HepG2 (cell line): ENCODE results near the gene POU2AF2. TPM values are rescaled to one million over a fixed set of nuclear protein-coding genes. Genes with fewer than 3 reads are reported as not detected.

Experiments used
- ATAC-seq: fragments of 200-7000 bp; cut with Tn5 transposase; 3 replicates; pipeline ENCODE4 v1.9.1; 2020; ENCODE audit warnings: mild to moderate bottlenecking, moderate library complexity
- BruUV-seq: library from RNA; stranded (reverse); fragments of 400-500 nt; replicated peaks from 2 replicates; lab custom pipeline; 2021; lab: Mats Ljungman, UMichigan
- CTCF ChIA-PET: fragments of 300-600 bp; formaldehyde crosslinking; extraction: SDS; loops from one replicate; lab custom pipeline; 2021; ENCODE audit warnings: low total read pairs, inconsistent platforms, low intra/inter-chr PET ratio; lab: Yijun Ruan, JAX
- POLR2A ChIA-PET: fragments of 350-600 bp; sonication (Branson Sonifier 250); formaldehyde crosslinking; loops from one replicate; lab custom pipeline; 2020; ENCODE audit warnings: antibody characterized with exemption, inconsistent platforms; lab: Yijun Ruan, JAX
- DNase-seq: peaks from one replicate; pipeline ENCODE4 v3.0.0-alpha.2; 2015; ENCODE audit warnings: low spot score
- FAIRE-seq: peaks from 3 replicates; lab custom pipeline; 2011; peaks lifted over from hg19 to GRCh38; lab: Jason Lieb, UNC
- H2AFZ ChIP-seq: one replicate; pipeline ENCODE4 v1.6.1; 2011; ENCODE audit warnings: low read length, inconsistent platforms
- H3K27ac ChIP-seq: fragments of 300-600 bp; 3 replicates; pipeline ENCODE4 v1.8.0; 2011; ENCODE audit warnings: mixed run types, mild to moderate bottlenecking, mixed read lengths, low read length, inconsistent platforms; ENCODE audit not compliant: insufficient read depth; ENCODE audit errors: extremely low read length
- H3K27me3 ChIP-seq, 2 experiments: fragments of 200-600 bp in 1 of 2; 2 replicates in 1 of 2; 3 replicates in 1 of 2; pipeline versions ENCODE4 v1.6.0 to v1.8.0; 2011; ENCODE audit warnings: low read length in 2 of 2, mild to moderate bottlenecking in 2 of 2, moderate library complexity in 2 of 2, inconsistent platforms in 1 of 2; ENCODE audit not compliant: insufficient read depth in 2 of 2, control insufficient read depth in 1 of 2
- H3K36me3 ChIP-seq, 2 experiments: fragments of 200-600 bp in 1 of 2; replicated peaks in 1 of 2; 2 replicates in 1 of 2; 3 replicates in 1 of 2; pipeline versions ENCODE4 v1.5.1 to v1.8.0; 2011; ENCODE audit warnings: low read length in 2 of 2, inconsistent platforms in 1 of 2; ENCODE audit not compliant: insufficient read depth in 2 of 2, control insufficient read depth in 1 of 2
- H3K4me1 ChIP-seq: 2 replicates; pipeline ENCODE4 v1.5.1; 2012; ENCODE audit warnings: low read length, inconsistent platforms; ENCODE audit not compliant: insufficient read depth
- H3K4me2 ChIP-seq: 2 replicates; pipeline ENCODE4 v1.6.0; 2011; ENCODE audit warnings: low read depth, low read length, inconsistent platforms
- H3K4me3 ChIP-seq, 3 experiments: fragments of 200-600 bp in 1 of 3; sonication (generic), shearing (Covaris generic) in 1 of 3; replicated peaks in 1 of 3; 2 replicates each; pipeline ENCODE4 v1.5.1; 2011 to 2016; ENCODE audit warnings: low read length in 3 of 3, inconsistent platforms in 2 of 3, low read depth in 2 of 3, mild to moderate bottlenecking in 2 of 3, control low read depth in 1 of 3, mixed read lengths in 1 of 3; ENCODE audit not compliant: insufficient read depth in 1 of 3
- H3K79me2 ChIP-seq: one replicate; pipeline ENCODE4 v1.6.1; 2011; ENCODE audit warnings: low read length, inconsistent platforms; ENCODE audit not compliant: insufficient read depth
- H3K9ac ChIP-seq: 2 replicates; pipeline ENCODE4 v1.6.0; 2011; ENCODE audit warnings: mild to moderate bottlenecking, low read depth, low read length, inconsistent platforms; ENCODE audit not compliant: insufficient read depth
- H3K9me3 ChIP-seq: 2 replicates; pipeline ENCODE4 v1.5.1; 2012; ENCODE audit warnings: mild to moderate bottlenecking, low read length
- H4K20me1 ChIP-seq: 2 replicates; pipeline ENCODE4 v1.6.0; 2011; ENCODE audit warnings: inconsistent platforms, mild to moderate bottlenecking, low read length, moderate library complexity; ENCODE audit not compliant: insufficient read depth
- ARID3A ChIP-seq: IDR thresholded peaks from 2 replicates; pipeline ENCODE4 v1.6.1; 2012; ENCODE audit warnings: low read depth, low read length, improper control_type of control experiment
- ARID5B ChIP-seq: IDR thresholded peaks from 2 replicates; pipeline ENCODE4 v1.4.0; 2020; ENCODE audit warnings: mild to moderate bottlenecking, missing genetic modification reagents
- BRD4 ChIP-seq: sonication (generic); formaldehyde crosslinking; IDR thresholded peaks from 2 replicates; pipeline ENCODE4 v1.4.0; 2020; ENCODE audit warnings: missing genetic modification reagents
- IKZF1 ChIP-seq: fragments of 450-650 bp; IDR thresholded peaks from 2 replicates; pipeline ENCODE4 v1.7.1; 2016
- LCORL ChIP-seq, 2 experiments: fragments of 450-650 bp in 1 of 2; sonication (generic) in 1 of 2; formaldehyde crosslinking in 1 of 2; IDR thresholded peaks; 2 replicates each; pipeline versions ENCODE4 v1.5.0 to v1.6.1; 2017 to 2020; ENCODE audit warnings: antibody characterized with exemption in 1 of 2, missing genetic modification reagents in 1 of 2
- MIXL1 ChIP-seq: IDR thresholded peaks from 2 replicates; pipeline ENCODE4 v1.6.1; 2016
- MYNN ChIP-seq: sonication (generic); formaldehyde crosslinking; IDR thresholded peaks from 2 replicates; pipeline ENCODE4 v1.4.0; 2020; ENCODE audit warnings: mild to moderate bottlenecking, low read depth, missing genetic modification reagents
- SP4 ChIP-seq: sonication (generic); formaldehyde crosslinking; IDR thresholded peaks from 2 replicates; pipeline ENCODE4 v1.8.1; 2023; ENCODE audit warnings: mild to moderate bottlenecking, missing genetic modification reagents
- ZBTB33 ChIP-seq: sonication (generic); formaldehyde crosslinking; IDR thresholded peaks from 2 replicates; pipeline ENCODE4 v1.4.0; 2020; ENCODE audit warnings: missing genetic modification reagents
- ZNF180 ChIP-seq: sonication (generic); formaldehyde crosslinking; IDR thresholded peaks from 2 replicates; pipeline ENCODE4 v1.4.0; 2020; ENCODE audit warnings: low read depth, missing genetic modification reagents, borderline replicate concordance
- ZNF225 ChIP-seq: sonication (generic); formaldehyde crosslinking; IDR thresholded peaks from 2 replicates; pipeline ENCODE4 v1.4.0; 2020; ENCODE audit warnings: mild to moderate bottlenecking, missing genetic modification reagents
- ZNF333 ChIP-seq: sonication (generic); formaldehyde crosslinking; IDR thresholded peaks from 2 replicates; pipeline ENCODE4 v1.4.0; 2020; ENCODE audit warnings: mild to moderate bottlenecking, missing genetic modification reagents, borderline replicate concordance
- ZNF510 ChIP-seq: sonication (generic); formaldehyde crosslinking; IDR thresholded peaks from 2 replicates; pipeline ENCODE4 v1.4.0; 2020; ENCODE audit warnings: low read depth, mild to moderate bottlenecking, missing genetic modification reagents
- ZNF644 ChIP-seq: IDR thresholded peaks from 2 replicates; pipeline ENCODE4 v1.6.1; 2016; ENCODE audit warnings: low read depth
- ZNF761 ChIP-seq: sonication (generic); formaldehyde crosslinking; conservative IDR thresholded peaks from 2 replicates; pipeline ENCODE4 v1.4.0; 2020; ENCODE audit warnings: mild to moderate bottlenecking, missing genetic modification reagents
- ZNF775 ChIP-seq: sonication (generic); formaldehyde crosslinking; IDR thresholded peaks from 2 replicates; pipeline ENCODE4 v1.4.0; 2020; ENCODE audit warnings: missing genetic modification reagents, mild to moderate bottlenecking, moderate library complexity, borderline replicate concordance
- WGBS: methylation state at CpG from one replicate; pipeline ENCODE4 v1.1.6; 2017; ENCODE audit warnings: low lambda C conversion rate; 5-methylcytosine and 5-hydroxymethylcytosine counted together
- in situ Hi-C: cut with HindIII; loops from 2 replicates; pipeline ENCODE4 v1.10.0; 2017; ENCODE audit warnings: low pct_unique_long_range_greater_than_20kb; ENCODE audit not compliant: extremely low pct_ligation_motif_present
- intact Hi-C: fragments of 100-400 bp; cut with micrococcal nuclease; formaldehyde crosslinking; loops from one replicate; pipeline ENCODE4 v1.10.0; 2022; ENCODE audit not compliant: unreplicated experiment
- polyA plus RNA-seq, 8 experiments: library from polyadenylated mRNA; depleted of rRNA in 3 of 8; stranded (reverse) in 7 of 8; unstranded in 1 of 8; fragments of >200 nt; fragmentation: Illumina TruSeq in 4 of 8; extraction: Trizol in 4 of 8; gene quantifications; 2 replicates each; pipeline versions ENCODE4 v1.2.1 to v1.2.3, GENCODE V29; 2011 to 2016; ENCODE audit warnings: low read depth in 4 of 8, missing spikeins in 1 of 8, mixed read lengths in 1 of 8; ENCODE audit not compliant: insufficient read depth in 1 of 8
- total RNA-seq, 5 experiments: library from RNA; depleted of rRNA; stranded (reverse); fragments of >200 nt; fragmentation: Illumina TruSeq; extraction: Trizol; gene quantifications; 2 replicates each; pipeline ENCODE4 v1.2.3, GENCODE V29; 2016; ENCODE audit warnings: low read depth in 1 of 5

POU2AF2 gene
- total and polyA plus RNA-seq, 2 of the 13 experiments (the other 11 are each of a cell fraction or from before 2014, with no cell fraction given), result 0.11 TPM; not detected in 1

DNA sequence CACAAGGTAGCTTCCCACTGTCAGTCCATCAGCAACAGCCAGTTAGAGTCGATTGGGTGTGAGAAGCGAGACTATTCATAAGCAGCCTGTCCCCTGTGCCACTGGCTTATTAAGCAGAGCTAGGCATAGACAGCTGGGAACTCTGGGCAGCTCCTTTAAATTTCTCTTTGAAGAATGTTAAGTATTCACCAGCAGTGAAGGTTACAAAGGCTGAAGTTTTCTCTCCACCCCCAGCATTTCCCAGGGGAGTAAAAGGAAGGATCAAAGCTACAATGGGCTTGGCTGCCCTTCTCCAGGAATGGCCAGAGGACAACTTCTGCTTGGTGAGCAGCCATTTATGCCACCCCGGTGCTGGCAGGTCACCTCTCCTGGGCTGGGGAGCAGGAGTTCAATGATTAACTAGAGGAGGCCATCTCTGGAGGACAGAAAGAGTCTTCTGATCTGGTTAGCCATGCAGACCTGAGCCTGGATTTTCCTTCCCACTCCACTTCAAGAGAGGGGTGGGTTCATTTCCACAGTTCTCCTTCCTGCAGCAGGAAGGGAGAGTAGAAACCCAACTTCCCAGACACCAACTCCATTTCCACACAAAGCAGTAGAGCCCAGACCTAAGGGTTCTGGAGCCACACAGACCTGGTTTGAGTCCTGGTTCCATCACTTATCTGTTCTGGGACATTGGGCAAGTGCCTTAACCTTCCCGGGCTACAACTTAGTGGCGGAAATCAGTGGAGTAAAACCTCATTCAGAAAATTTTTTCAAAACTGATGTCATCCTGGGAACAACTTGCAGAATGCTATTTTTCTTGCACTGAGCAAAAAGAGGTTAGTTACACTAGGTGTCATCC, 75.4 kb downstream of the POU2AF2 start (continued):
- peak; percentile 20 for TF ChIP-seq ZNF644 (CRISPR knock-in tag)
- TF ChIP-seq ARID3A, result no peak
- TF ChIP-seq BRD4 (CRISPR knock-in tag), result peak; percentile 37; the same call in 1 of the 2 replicates

DNA sequence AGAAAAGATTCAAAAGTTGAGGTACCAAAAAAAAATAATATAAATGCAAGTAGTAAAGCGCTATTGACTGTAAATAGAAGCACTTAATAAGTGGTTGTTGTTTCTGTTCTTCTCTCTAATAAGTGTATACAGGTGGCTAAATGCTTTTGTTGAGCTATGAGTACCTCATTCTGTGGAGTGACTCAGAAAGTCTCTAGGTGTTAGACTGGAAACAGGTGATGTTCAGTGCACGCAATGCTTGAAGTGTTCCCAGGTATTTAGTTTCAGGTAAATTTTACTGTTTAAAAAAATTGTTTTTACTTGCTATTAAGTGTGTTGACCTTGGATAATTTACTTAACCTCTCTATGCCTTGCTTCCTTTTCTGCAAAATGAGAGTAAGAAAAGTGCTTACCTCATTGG, 77.0 kb downstream of the POU2AF2 start:
- no peak for FAIRE-seq
- peaks cover 51% of the 10 kb centered on the region for H3K4me1 ChIP-seq
- WGBS, result 97% methylated on average over 2 of the region's 2 CpGs
- no peaks in the 10 kb centered on the region for H3K79me2 ChIP-seq
- CTCF ChIA-PET, result no interaction called here
- no peak for DNase-seq
- no peak for ATAC-seq
- POLR2A ChIA-PET, result interaction anchor here (0.9 to 1.5 kb wide), 2 partner anchors 11 to 13 kb away, joined by 4 to 5 read pairs; no protein-coding TSS in a partner anchor
- H2AFZ ChIP-seq, result no peak overlapping the region
- in situ Hi-C loops (no loop called here), intact Hi-C loops (no loop called here)
- no peak overlapping the region for H3K4me3 ChIP-seq
- no TSS peak for BruUV-seq
- H3K36me3 ChIP-seq, result no peaks in the 10 kb centered on the region
- H3K27ac ChIP-seq, result no peak overlapping the region
- no peaks in the 10 kb centered on the region for H3K9me3 ChIP-seq
- H3K9ac ChIP-seq, result no peak overlapping the region
- H3K27me3 ChIP-seq, result no peaks in the 10 kb centered on the region
- no peak overlapping the region for H3K4me2 ChIP-seq
- no peaks in the 10 kb centered on the region for H4K20me1 ChIP-seq
- TF ChIP-seq ARID5B (CRISPR knock-in tag), result no peak
- TF ChIP-seq ZNF775, result no peak
- TF ChIP-seq SP4 (CRISPR knock-in tag), result no peak
- TF ChIP-seq LCORL (IDR thresholded peaks at IDR 0.05), result no peak
- no peak for TF ChIP-seq LCORL (CRISPR knock-in tag; IDR thresholded peaks at IDR 0.05)
- TF ChIP-seq MIXL1, result no peak
- no peak for TF ChIP-seq ZNF180 (CRISPR knock-in tag)
- TF ChIP-seq ZBTB33, result no peak
- no peak for TF ChIP-seq ZNF761 (CRISPR knock-in tag)
- no peak for TF ChIP-seq ZNF510 (CRISPR knock-in tag)
- TF ChIP-seq MYNN, result no peak
- no peak for TF ChIP-seq ZNF333 (CRISPR knock-in tag)
- TF ChIP-seq IKZF1, result no peak
- no peak for TF ChIP-seq ZNF225 (CRISPR knock-in tag)
